Tibial nerve (tissue), 3 donors: ENCODE results near the gene MYADM.

Source experiments
- CTCF ChIP-seq, 5 experiments: fragments of 200-600 bp in 3 of 5; fragments of 450-650 bp in 2 of 5; sonication (generic) in 3 of 5; IDR thresholded peaks; one replicate each; pipeline ENCODE4 v1.5.1; 2016 to 2019; ENCODE audit warnings: antibody characterized with exemption in 5 of 5, mild to moderate bottlenecking in 3 of 5, moderate library complexity in 2 of 5
- POLR2A ChIP-seq, 2 donors: fragments of 450-650 bp; IDR thresholded peaks; one replicate each; pipeline ENCODE4 v1.6.1; 2017; ENCODE audit warnings: antibody characterized with exemption in 2 of 2, mild to moderate bottlenecking in 2 of 2, moderate library complexity in 2 of 2

- TF ChIP-seq CTCF (IDR thresholded peaks at IDR 0.05) (no peak), POLR2A (IDR thresholded peaks at IDR 0.05) (no peak)
Measured at GRCh38 chr19:53903055-53903680, 35.5 kb downstream of the MYADM start.
